Measurements from ENCODE around the gene ANKRD6.

ANKRD6 gene

GRCh38 chr6:89585154-89585553 lies 152.2 kb downstream of the ANKRD6 start:
- Histone ChIP-seq H3K36me3 (ENCODE audit: insufficient read depth, low read length) (no peaks in the 10 kb centered on the region), H3K9ac (ENCODE audit: insufficient read length) (no peak overlapping the region), H3K27ac (no peak overlapping the region), H3K9me3 (ENCODE audit: low read depth, low read length) (no peaks in the 10 kb centered on the region), H3K4me3 (no peak overlapping the region)
- TF ChIP-seq EZH2 (IDR thresholded peaks at IDR 0.05) = no peak
- no peak for TF ChIP-seq FOXP2 (optimal IDR thresholded peaks at IDR 0.05; ENCODE audit: control extremely low read depth, extremely low read length, insufficient read depth)
- TF ChIP-seq POLR2AphosphoS5 (IDR thresholded peaks at IDR 0.05; ENCODE audit: borderline replicate concordance, low read depth, low read length) = no peak
- DNase-seq (ENCODE audit: low read depth, low spot score) = no peak

GRCh38 chr6:89589297-89590025 lies 156.5 kb downstream of the ANKRD6 start:
- no peak overlapping the region for H3K9ac ChIP-seq (ENCODE audit: insufficient read length)
- H3K9me3 ChIP-seq (ENCODE audit: low read depth, low read length) = no peaks in the 10 kb centered on the region
- no peak overlapping the region for H3K4me3 ChIP-seq
- no peak for DNase-seq (ENCODE audit: low read depth, low spot score)
- H3K36me3 ChIP-seq (ENCODE audit: insufficient read depth, low read length) = no peaks in the 10 kb centered on the region
- no peak overlapping the region for H3K27ac ChIP-seq
- no peak for TF ChIP-seq FOXP2 (optimal IDR thresholded peaks at IDR 0.05; ENCODE audit: control extremely low read depth, extremely low read length, insufficient read depth)
- no peak for TF ChIP-seq EZH2 (IDR thresholded peaks at IDR 0.05)
- no peak for TF ChIP-seq POLR2AphosphoS5 (IDR thresholded peaks at IDR 0.05; ENCODE audit: borderline replicate concordance, low read depth, low read length)

- no peak overlapping the region for H3K4me3 ChIP-seq
- no peaks in the 10 kb centered on the region for H3K9me3 ChIP-seq (ENCODE audit: low read depth, low read length)
- no peak overlapping the region for H3K9ac ChIP-seq (ENCODE audit: insufficient read length)
- DNase-seq (ENCODE audit: low read depth, low spot score) = no peak
- TF ChIP-seq FOXP2 (optimal IDR thresholded peaks at IDR 0.05; ENCODE audit: control extremely low read depth, extremely low read length, insufficient read depth) = no peak
- no peak for TF ChIP-seq POLR2AphosphoS5 (IDR thresholded peaks at IDR 0.05; ENCODE audit: borderline replicate concordance, low read depth, low read length)
- no peak for TF ChIP-seq EZH2 (IDR thresholded peaks at IDR 0.05)
- H3K27ac ChIP-seq = no peak overlapping the region
- no peaks in the 10 kb centered on the region for H3K36me3 ChIP-seq (ENCODE audit: insufficient read depth, low read length)
Measured at GRCh38 chr6:89590133-89590532, 157.2 kb downstream of the ANKRD6 start.

- Histone ChIP-seq H3K36me3 (ENCODE audit: insufficient read depth, low read length) (no peaks in the 10 kb centered on the region), H3K9ac (ENCODE audit: insufficient read length) (no peak overlapping the region), H3K9me3 (ENCODE audit: low read depth, low read length) (no peaks in the 10 kb centered on the region), H3K27ac (no peak overlapping the region), H3K4me3 (no peak overlapping the region)
- TF ChIP-seq EZH2 (IDR thresholded peaks at IDR 0.05) = no peak
- no peak for TF ChIP-seq FOXP2 (optimal IDR thresholded peaks at IDR 0.05; ENCODE audit: control extremely low read depth, extremely low read length, insufficient read depth)
- TF ChIP-seq POLR2AphosphoS5 (IDR thresholded peaks at IDR 0.05; ENCODE audit: borderline replicate concordance, low read depth, low read length) = no peak
- no peak for DNase-seq (ENCODE audit: low read depth, low spot score)
Measured at GRCh38 chr6:89591745-89592144, 158.8 kb downstream of the ANKRD6 start.

GRCh38 chr6:89596056-89596455 lies 163.1 kb downstream of the ANKRD6 start:
- DNase-seq (ENCODE audit: low read depth, low spot score) = no peak
- H3K27ac ChIP-seq = no peak overlapping the region

GRCh38 chr6:89596484-89596883 lies 163.5 kb downstream of the ANKRD6 start:
- no peak for TF ChIP-seq FOXP2 (optimal IDR thresholded peaks at IDR 0.05; ENCODE audit: control extremely low read depth, extremely low read length, insufficient read depth)
- TF ChIP-seq POLR2AphosphoS5 (IDR thresholded peaks at IDR 0.05; ENCODE audit: borderline replicate concordance, low read depth, low read length) = no peak
- TF ChIP-seq EZH2 (IDR thresholded peaks at IDR 0.05) = no peak

More at GRCh38 chr6:89596056-89596455, 163.1 kb downstream of the ANKRD6 start:
- TF ChIP-seq FOXP2 (optimal IDR thresholded peaks at IDR 0.05; ENCODE audit: control extremely low read depth, extremely low read length, insufficient read depth) (no peak), POLR2AphosphoS5 (IDR thresholded peaks at IDR 0.05; ENCODE audit: borderline replicate concordance, low read depth, low read length) (no peak), EZH2 (IDR thresholded peaks at IDR 0.05) (no peak)
- no peak overlapping the region for H3K4me3 ChIP-seq
- no peaks in the 10 kb centered on the region for H3K9me3 ChIP-seq (ENCODE audit: low read depth, low read length)
- H3K36me3 ChIP-seq (ENCODE audit: insufficient read depth, low read length) = no peaks in the 10 kb centered on the region
- H3K9ac ChIP-seq (ENCODE audit: insufficient read length) = no peak overlapping the region

GRCh38 chr6:89597372-89597771 lies 164.4 kb downstream of the ANKRD6 start:
- Histone ChIP-seq H3K4me3 (no peak overlapping the region), H3K9me3 (ENCODE audit: low read depth, low read length) (no peaks in the 10 kb centered on the region), H3K9ac (ENCODE audit: insufficient read length) (no peak overlapping the region), H3K36me3 (ENCODE audit: insufficient read depth, low read length) (no peaks in the 10 kb centered on the region), H3K27ac (no peak overlapping the region)
- no peak for TF ChIP-seq EZH2 (IDR thresholded peaks at IDR 0.05)
- DNase-seq (ENCODE audit: low read depth, low spot score) = no peak

More at GRCh38 chr6:89596484-89596883, 163.5 kb downstream of the ANKRD6 start:
- Histone ChIP-seq H3K36me3 (ENCODE audit: insufficient read depth, low read length) (no peaks in the 10 kb centered on the region), H3K9me3 (ENCODE audit: low read depth, low read length) (no peaks in the 10 kb centered on the region), H3K27ac (no peak overlapping the region), H3K4me3 (no peak overlapping the region), H3K9ac (ENCODE audit: insufficient read length) (no peak overlapping the region)
- DNase-seq (ENCODE audit: low read depth, low spot score) = no peak

GRCh38 chr6:89597988-89598387 lies 165.0 kb downstream of the ANKRD6 start:
- Histone ChIP-seq H3K36me3 (ENCODE audit: insufficient read depth, low read length) (no peaks in the 10 kb centered on the region), H3K9ac (ENCODE audit: insufficient read length) (no peak overlapping the region), H3K9me3 (ENCODE audit: low read depth, low read length) (no peaks in the 10 kb centered on the region), H3K4me3 (no peak overlapping the region), H3K27ac (no peak overlapping the region)
- no peak for DNase-seq (ENCODE audit: low read depth, low spot score)
- TF ChIP-seq POLR2AphosphoS5 (IDR thresholded peaks at IDR 0.05; ENCODE audit: borderline replicate concordance, low read depth, low read length) (no peak), FOXP2 (optimal IDR thresholded peaks at IDR 0.05; ENCODE audit: control extremely low read depth, extremely low read length, insufficient read depth) (no peak), EZH2 (IDR thresholded peaks at IDR 0.05) (no peak)

- no peak for DNase-seq (ENCODE audit: low read depth, low spot score)
- Histone ChIP-seq H3K9me3 (ENCODE audit: low read depth, low read length) (no peaks in the 10 kb centered on the region), H3K36me3 (ENCODE audit: insufficient read depth, low read length) (no peaks in the 10 kb centered on the region), H3K4me3 (no peak overlapping the region), H3K27ac (no peak overlapping the region), H3K9ac (ENCODE audit: insufficient read length) (no peak overlapping the region)
- no peak for TF ChIP-seq EZH2 (IDR thresholded peaks at IDR 0.05)
- no peak for TF ChIP-seq POLR2AphosphoS5 (IDR thresholded peaks at IDR 0.05; ENCODE audit: borderline replicate concordance, low read depth, low read length)
- no peak for TF ChIP-seq FOXP2 (optimal IDR thresholded peaks at IDR 0.05; ENCODE audit: control extremely low read depth, extremely low read length, insufficient read depth)
Measured at GRCh38 chr6:89599727-89600126, 166.8 kb downstream of the ANKRD6 start.
